ENCODE data around the gene GSTCD. TPM values are rescaled to one million over a fixed set of nuclear protein-coding genes. Genes with fewer than 3 reads are reported as not detected.

GSTCD gene
- total and polyA plus RNA-seq, 4 donors: 1.2 to 8.7 (median 4.3) TPM

GRCh38 chr4:105785792-105786191 lies 77.2 kb downstream of the GSTCD start:
- Histone ChIP-seq H3K27me3 (ENCODE audit: control insufficient read depth in 4 of 4, insufficient read depth in 4 of 4, low read length in 3 of 4) (no peaks in the 10 kb centered on the region), H3K36me3 (ENCODE audit: control insufficient read depth in 4 of 4, insufficient read depth in 3 of 4, low read depth in 1 of 4, low read length in 3 of 4) (no peaks in the 10 kb centered on the region), H3K9me3 (ENCODE audit: control insufficient read depth in 4 of 4, low read length in 3 of 4) (no peaks in the 10 kb centered on the region), H3K27ac (ENCODE audit: low read depth in 1 of 2, low read length in 2 of 2) (no peak overlapping the region), H3K4me1 (ENCODE audit: control insufficient read depth in 4 of 4, insufficient read depth in 4 of 4, low read length in 3 of 4) (no peaks in the 10 kb centered on the region), H3K9ac (ENCODE audit: low read depth in 1 of 2, low read length in 2 of 2) (no peak overlapping the region), H3K4me3 (ENCODE audit: low read depth in 1 of 3, low read length in 3 of 3) (no peak overlapping the region)
- TF ChIP-seq TAF1 (conservative IDR thresholded peaks at IDR 0.05) (no peak), CTCF (IDR thresholded peaks at IDR 0.05; ENCODE audit: low read depth, low read length, missing input control) (no peak), REST (IDR thresholded peaks at IDR 0.05) (no peak), FOXA2 (IDR thresholded peaks at IDR 0.05) (no peak), YY1 (IDR thresholded peaks at IDR 0.05) (no peak), GABPA (IDR thresholded peaks at IDR 0.05 in 1 of 2, conservative IDR thresholded peaks at IDR 0.05 in 1 of 2) (no peak), EGR1 (IDR thresholded peaks at IDR 0.05; ENCODE audit: low read depth in 2 of 2) (no peak), SP1 (IDR thresholded peaks at IDR 0.05) (no peak), HNF4G (IDR thresholded peaks at IDR 0.05) (no peak), RXRA (IDR thresholded peaks at IDR 0.05) (no peak)
- TF ChIP-seq, protein P1, sequence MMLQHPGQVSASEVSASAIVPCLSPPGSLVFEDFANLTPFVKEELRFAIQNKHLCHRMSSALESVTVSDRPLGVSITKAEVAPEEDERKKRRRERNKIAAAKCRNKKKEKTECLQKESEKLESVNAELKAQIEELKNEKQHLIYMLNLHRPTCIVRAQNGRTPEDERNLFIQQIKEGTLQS (IDR thresholded peaks at IDR 0.05): no peak
- DNase-seq (ENCODE audit: low spot score): no peak

- no peak overlapping the region for H3K4me3 ChIP-seq (ENCODE audit: low read depth in 1 of 3, low read length in 3 of 3)
- H3K4me1 ChIP-seq (ENCODE audit: control insufficient read depth in 4 of 4, insufficient read depth in 4 of 4, low read length in 3 of 4): no peaks in the 10 kb centered on the region
- H3K9ac ChIP-seq (ENCODE audit: low read depth in 1 of 2, low read length in 2 of 2): no peak overlapping the region
- no peaks in the 10 kb centered on the region for H3K9me3 ChIP-seq (ENCODE audit: control insufficient read depth in 4 of 4, low read length in 3 of 4)
- no peak overlapping the region for H3K27ac ChIP-seq (ENCODE audit: low read depth in 1 of 2, low read length in 2 of 2)
- no peaks in the 10 kb centered on the region for H3K27me3 ChIP-seq (ENCODE audit: control insufficient read depth in 4 of 4, insufficient read depth in 4 of 4, low read length in 3 of 4)
- TF ChIP-seq HNF4A (conservative IDR thresholded peaks at IDR 0.05): no peak
- no peaks in the 10 kb centered on the region for H3K36me3 ChIP-seq (ENCODE audit: control insufficient read depth in 4 of 4, insufficient read depth in 3 of 4, low read depth in 1 of 4, low read length in 3 of 4)
- 95% methylated on average over 3 of the region's 3 CpGs for WGBS
- DNase-seq (ENCODE audit: low spot score): no peak
Measured at GRCh38 chr4:105786748-105787147, 78.2 kb downstream of the GSTCD start.

- Histone ChIP-seq H3K9ac (ENCODE audit: low read depth in 1 of 2, low read length in 2 of 2) (no peak overlapping the region), H3K4me3 (ENCODE audit: low read depth in 1 of 3, low read length in 3 of 3) (no peak overlapping the region), H3K27ac (ENCODE audit: low read depth in 1 of 2, low read length in 2 of 2) (no peak overlapping the region), H3K27me3 (ENCODE audit: control insufficient read depth in 4 of 4, insufficient read depth in 4 of 4, low read length in 3 of 4) (no peaks in the 10 kb centered on the region), H3K36me3 (ENCODE audit: control insufficient read depth in 4 of 4, insufficient read depth in 3 of 4, low read depth in 1 of 4, low read length in 3 of 4) (no peaks in the 10 kb centered on the region), H3K4me1 (ENCODE audit: control insufficient read depth in 4 of 4, insufficient read depth in 4 of 4, low read length in 3 of 4) (no peaks in the 10 kb centered on the region), H3K9me3 (ENCODE audit: control insufficient read depth in 4 of 4, low read length in 3 of 4) (no peaks in the 10 kb centered on the region)
- TF ChIP-seq FOXA2 (IDR thresholded peaks at IDR 0.05): no peak
- TF ChIP-seq, protein P2, sequence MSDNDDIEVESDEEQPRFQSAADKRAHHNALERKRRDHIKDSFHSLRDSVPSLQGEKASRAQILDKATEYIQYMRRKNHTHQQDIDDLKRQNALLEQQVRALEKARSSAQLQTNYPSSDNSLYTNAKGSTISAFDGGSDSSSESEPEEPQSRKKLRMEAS (IDR thresholded peaks at IDR 0.05): no peak
- no peak for TF ChIP-seq TAF1 (conservative IDR thresholded peaks at IDR 0.05)
- no peak for TF ChIP-seq CTCF (IDR thresholded peaks at IDR 0.05; ENCODE audit: low read depth, low read length, missing input control)
- TF ChIP-seq, protein P1 (IDR thresholded peaks at IDR 0.05): no peak
- no peak for TF ChIP-seq RXRA (IDR thresholded peaks at IDR 0.05)
- TF ChIP-seq JUND (IDR thresholded peaks at IDR 0.05): no peak
- TF ChIP-seq SP1 (IDR thresholded peaks at IDR 0.05): no peak
- no peak for TF ChIP-seq NR2F2 (IDR thresholded peaks at IDR 0.05)
- TF ChIP-seq RAD21 (IDR thresholded peaks at IDR 0.05): no peak
- no peak for TF ChIP-seq GABPA (IDR thresholded peaks at IDR 0.05 in 1 of 2, conservative IDR thresholded peaks at IDR 0.05 in 1 of 2)
- DNase-seq (ENCODE audit: low spot score): no peak
- WGBS: 98% methylated on average over 1 of the region's 1 CpG
Measured at GRCh38 chr4:105797225-105797624, 88.6 kb downstream of the GSTCD start.
